ENCODE data around the gene MOK.

The MOK gene

GRCh38 chr14:102323102-102323501, 18.1 kb upstream of the MOK start:
- no peak overlapping the region for H3K4me3 ChIP-seq (ENCODE audit: low read length)
- H3K4me2 ChIP-seq (ENCODE audit: low read length): no peak overlapping the region
- no peaks in the 10 kb centered on the region for H3K9me3 ChIP-seq (ENCODE audit: insufficient read depth, low read length)
- peaks cover 18% of the 10 kb centered on the region for H3K4me1 ChIP-seq (ENCODE audit: low read length)
- no peaks in the 10 kb centered on the region for H3K27me3 ChIP-seq (ENCODE audit: low read depth, low read length)
- no peak overlapping the region for H2AFZ ChIP-seq (ENCODE audit: low read depth, low read length)
- TF ChIP-seq EZH2phosphoT487 (IDR thresholded peaks at IDR 0.05; ENCODE audit: low read depth): no peak
- peak; percentile 61 for TF ChIP-seq CTCF (IDR thresholded peaks at IDR 0.05; ENCODE audit: low read depth, low read length)
- H3K27ac ChIP-seq (ENCODE audit: low read length): no peak overlapping the region
- no peak overlapping the region for H3K9ac ChIP-seq (ENCODE audit: low read length)
- H4K20me1 ChIP-seq (ENCODE audit: insufficient read depth, low read length): no peaks in the 10 kb centered on the region
- no peaks in the 10 kb centered on the region for H3K36me3 ChIP-seq (replicated peaks; ENCODE audit: low read depth, low read length)
- H3K79me2 ChIP-seq (ENCODE audit: low read length): peaks cover 15% of the 10 kb centered on the region

GRCh38 chr14:102321456-102322422, 16.8 kb upstream of the MOK start:
- Histone ChIP-seq H3K27ac (ENCODE audit: low read length) (no peak overlapping the region), H3K4me2 (ENCODE audit: low read length) (no peak overlapping the region), H3K4me1 (ENCODE audit: low read length) (peaks cover 23% of the 10 kb centered on the region), H3K9me3 (ENCODE audit: insufficient read depth, low read length) (no peaks in the 10 kb centered on the region), H3K4me3 (ENCODE audit: low read length) (no peak overlapping the region), H3K9ac (ENCODE audit: low read length) (no peak overlapping the region), H2AFZ (ENCODE audit: low read depth, low read length) (no peak overlapping the region), H3K27me3 (ENCODE audit: low read depth, low read length) (no peaks in the 10 kb centered on the region), H3K36me3 (replicated peaks; ENCODE audit: low read depth, low read length) (no peaks in the 10 kb centered on the region), H4K20me1 (ENCODE audit: insufficient read depth, low read length) (no peaks in the 10 kb centered on the region), H3K79me2 (ENCODE audit: low read length) (peaks cover 15% of the 10 kb centered on the region)
- no peak for TF ChIP-seq EZH2phosphoT487 (IDR thresholded peaks at IDR 0.05; ENCODE audit: low read depth)
- TF ChIP-seq CTCF (IDR thresholded peaks at IDR 0.05; ENCODE audit: low read depth, low read length): no peak

GRCh38 chr14:102320671-102321455, 15.9 kb upstream of the MOK start:
- Histone ChIP-seq H4K20me1 (ENCODE audit: insufficient read depth, low read length) (no peaks in the 10 kb centered on the region), H3K36me3 (replicated peaks; ENCODE audit: low read depth, low read length) (no peaks in the 10 kb centered on the region), H3K79me2 (ENCODE audit: low read length) (peaks cover 15% of the 10 kb centered on the region), H3K4me3 (ENCODE audit: low read length) (peak overlapping the region; percentile 91), H3K4me2 (ENCODE audit: low read length) (peak overlapping the region; percentile 97), H3K4me1 (ENCODE audit: low read length) (peaks cover 28% of the 10 kb centered on the region), H3K27ac (ENCODE audit: low read length) (no peak overlapping the region), H2AFZ (ENCODE audit: low read depth, low read length) (no peak overlapping the region), H3K9me3 (ENCODE audit: insufficient read depth, low read length) (no peaks in the 10 kb centered on the region), H3K27me3 (ENCODE audit: low read depth, low read length) (no peaks in the 10 kb centered on the region), H3K9ac (ENCODE audit: low read length) (peak overlapping the region; percentile 88; the same call in 1 of the 2 replicates)
- no peak for TF ChIP-seq CTCF (IDR thresholded peaks at IDR 0.05; ENCODE audit: low read depth, low read length)
- no peak for TF ChIP-seq EZH2phosphoT487 (IDR thresholded peaks at IDR 0.05; ENCODE audit: low read depth)

All from OCI-LY3 (cell line).